ENCODE data around the gene SANBR. TPM values are rescaled to one million over a fixed set of nuclear protein-coding genes. Genes with fewer than 3 reads are reported as not detected.

The SANBR gene
- total and polyA plus RNA-seq, 2 of the 13 experiments (the other 11 are each of a cell fraction or from before 2014, with no cell fraction given) = 9.8 to 20.9 TPM

DNA sequence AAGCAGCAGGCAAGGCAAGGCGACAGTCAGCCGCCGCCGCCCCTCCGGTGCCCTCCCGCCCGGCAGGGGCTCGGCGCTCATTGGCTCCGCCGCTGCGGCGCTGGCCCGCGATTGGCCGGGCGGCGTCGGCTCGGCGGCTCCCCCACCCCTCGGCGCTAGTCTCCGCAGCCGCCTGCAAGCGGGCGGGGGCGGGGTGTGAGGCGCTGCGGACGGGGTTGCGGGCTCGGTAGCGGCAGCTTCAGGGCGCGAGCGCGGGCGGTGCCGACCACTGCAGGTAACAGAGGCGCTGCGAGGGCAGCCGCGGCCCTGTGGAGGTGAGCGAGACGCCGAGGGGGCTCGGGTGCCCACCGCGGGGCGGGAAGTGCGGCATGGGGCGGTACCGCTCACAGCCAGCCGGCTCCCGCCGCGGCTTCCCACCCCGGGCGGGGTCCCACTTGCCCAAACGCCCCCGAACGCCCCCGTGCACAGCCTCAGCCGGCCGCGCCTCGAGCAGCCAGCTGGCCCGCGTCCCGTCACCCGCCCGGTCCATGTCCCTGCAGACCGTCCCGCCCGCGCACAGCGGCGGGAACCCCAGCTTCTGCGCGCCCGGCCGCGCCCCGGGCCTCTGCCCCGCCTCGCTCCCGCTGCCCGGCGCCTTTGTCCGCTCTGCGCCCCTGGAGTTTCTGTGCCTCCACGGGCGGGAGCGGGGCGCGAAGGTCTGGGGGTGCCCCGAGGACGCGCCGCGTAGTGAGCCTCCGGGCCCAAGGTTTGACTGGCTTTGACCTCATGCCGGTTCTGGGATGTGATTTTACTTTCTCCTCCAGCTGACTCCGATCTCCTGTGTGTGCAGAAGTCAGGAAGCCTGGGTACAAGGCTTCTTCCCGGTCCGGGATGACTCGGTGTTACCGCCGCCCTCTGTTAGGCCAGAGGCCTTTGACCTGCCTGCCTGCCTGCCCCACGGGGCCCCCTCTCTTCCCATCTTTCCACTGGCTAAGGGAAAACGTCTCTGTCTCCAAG, at the start of gene SANBR (continued):
- TF ChIP-seq, protein P1, sequence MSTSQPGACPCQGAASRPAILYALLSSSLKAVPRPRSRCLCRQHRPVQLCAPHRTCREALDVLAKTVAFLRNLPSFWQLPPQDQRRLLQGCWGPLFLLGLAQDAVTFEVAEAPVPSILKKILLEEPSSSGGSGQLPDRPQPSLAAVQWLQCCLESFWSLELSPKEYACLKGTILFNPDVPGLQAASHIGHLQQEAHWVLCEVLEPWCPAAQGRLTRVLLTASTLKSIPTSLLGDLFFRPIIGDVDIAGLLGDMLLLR (CRISPR knock-in tag; IDR thresholded peaks at IDR 0.05) = peak; percentile 73
- TF ChIP-seq YEATS2 (CRISPR knock-in tag; IDR thresholded peaks at IDR 0.05; ENCODE audit: borderline replicate concordance) = no peak
- TF ChIP-seq, protein P2, sequence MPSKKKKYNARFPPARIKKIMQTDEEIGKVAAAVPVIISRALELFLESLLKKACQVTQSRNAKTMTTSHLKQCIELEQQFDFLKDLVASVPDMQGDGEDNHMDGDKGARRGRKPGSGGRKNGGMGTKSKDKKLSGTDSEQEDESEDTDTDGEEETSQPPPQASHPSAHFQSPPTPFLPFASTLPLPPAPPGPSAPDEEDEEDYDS (CRISPR knock-in tag; IDR thresholded peaks at IDR 0.05) = peak; percentile 61; the same call in 1 of the 2 replicates
- TF ChIP-seq, protein P3, sequence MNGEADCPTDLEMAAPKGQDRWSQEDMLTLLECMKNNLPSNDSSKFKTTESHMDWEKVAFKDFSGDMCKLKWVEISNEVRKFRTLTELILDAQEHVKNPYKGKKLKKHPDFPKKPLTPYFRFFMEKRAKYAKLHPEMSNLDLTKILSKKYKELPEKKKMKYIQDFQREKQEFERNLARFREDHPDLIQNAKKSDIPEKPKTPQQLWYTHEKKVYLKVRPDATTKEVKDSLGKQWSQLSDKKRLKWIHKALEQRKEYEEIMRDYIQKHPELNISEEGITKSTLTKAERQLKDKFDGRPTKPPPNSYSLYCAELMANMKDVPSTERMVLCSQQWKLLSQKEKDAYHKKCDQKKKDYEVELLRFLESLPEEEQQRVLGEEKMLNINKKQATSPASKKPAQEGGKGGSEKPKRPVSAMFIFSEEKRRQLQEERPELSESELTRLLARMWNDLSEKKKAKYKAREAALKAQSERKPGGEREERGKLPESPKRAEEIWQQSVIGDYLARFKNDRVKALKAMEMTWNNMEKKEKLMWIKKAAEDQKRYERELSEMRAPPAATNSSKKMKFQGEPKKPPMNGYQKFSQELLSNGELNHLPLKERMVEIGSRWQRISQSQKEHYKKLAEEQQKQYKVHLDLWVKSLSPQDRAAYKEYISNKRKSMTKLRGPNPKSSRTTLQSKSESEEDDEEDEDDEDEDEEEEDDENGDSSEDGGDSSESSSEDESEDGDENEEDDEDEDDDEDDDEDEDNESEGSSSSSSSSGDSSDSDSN (CRISPR knock-in tag; IDR thresholded peaks at IDR 0.05) = peak; percentile 89
- peak; percentile 27; the same call in 1 of the 2 replicates for TF ChIP-seq HDAC1 (CRISPR knock-in tag; IDR thresholded peaks at IDR 0.05)
- peak; percentile 84 for TF ChIP-seq PHF21A (CRISPR knock-in tag; IDR thresholded peaks at IDR 0.05)
- peak; percentile 95; the same call in 1 of the 2 replicates for TF ChIP-seq HOXA9 (CRISPR knock-in tag; IDR thresholded peaks at IDR 0.05; ENCODE audit: borderline replicate concordance)
- TF ChIP-seq ZMYM4 (CRISPR knock-in tag; IDR thresholded peaks at IDR 0.05) = peak; percentile 95
- peak; percentile 76; the same call in 1 of the 2 replicates for TF ChIP-seq MTF2 (CRISPR knock-in tag; IDR thresholded peaks at IDR 0.05; ENCODE audit: borderline replicate concordance)
- TF ChIP-seq JUN (CRISPR knock-in tag; IDR thresholded peaks at IDR 0.05) = no peak; the same call in 1 of the 2 replicates
- TF ChIP-seq, protein P4, sequence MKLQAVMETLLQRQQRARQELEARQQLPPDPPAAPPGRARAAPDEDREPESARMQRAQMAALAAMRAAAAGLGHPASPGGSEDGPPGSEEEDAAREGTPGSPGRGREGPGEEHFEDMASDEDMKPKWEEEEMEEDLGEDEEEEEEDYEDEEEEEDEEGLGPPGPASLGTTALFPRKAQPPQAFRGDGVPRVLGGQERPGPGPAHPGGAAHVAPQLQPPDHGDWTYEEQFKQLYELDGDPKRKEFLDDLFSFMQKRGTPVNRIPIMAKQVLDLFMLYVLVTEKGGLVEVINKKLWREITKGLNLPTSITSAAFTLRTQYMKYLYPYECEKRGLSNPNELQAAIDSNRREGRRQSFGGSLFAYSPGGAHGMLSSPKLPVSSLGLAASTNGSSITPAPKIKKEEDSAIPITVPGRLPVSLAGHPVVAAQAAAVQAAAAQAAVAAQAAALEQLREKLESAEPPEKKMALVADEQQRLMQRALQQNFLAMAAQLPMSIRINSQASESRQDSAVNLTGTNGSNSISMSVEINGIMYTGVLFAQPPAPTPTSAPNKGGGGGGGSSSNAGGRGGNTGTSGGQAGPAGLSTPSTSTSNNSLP (IDR thresholded peaks at IDR 0.05; ENCODE audit: low read depth, low read length) = peak; percentile 3; the same call in 1 of the 2 replicates
- peak; percentile 85 for TF ChIP-seq ZNF605 (CRISPR knock-in tag; IDR thresholded peaks at IDR 0.05)
- TF ChIP-seq HNF4G (IDR thresholded peaks at IDR 0.05; ENCODE audit: borderline replicate concordance, low read depth, low read length) = peak; percentile 40; the same call in 1 of the 2 replicates
- peak; percentile 65 for TF ChIP-seq HNF4G (CRISPR knock-in tag; IDR thresholded peaks at IDR 0.05; ENCODE audit: borderline replicate concordance, low read depth)
- TF ChIP-seq, protein P5, sequence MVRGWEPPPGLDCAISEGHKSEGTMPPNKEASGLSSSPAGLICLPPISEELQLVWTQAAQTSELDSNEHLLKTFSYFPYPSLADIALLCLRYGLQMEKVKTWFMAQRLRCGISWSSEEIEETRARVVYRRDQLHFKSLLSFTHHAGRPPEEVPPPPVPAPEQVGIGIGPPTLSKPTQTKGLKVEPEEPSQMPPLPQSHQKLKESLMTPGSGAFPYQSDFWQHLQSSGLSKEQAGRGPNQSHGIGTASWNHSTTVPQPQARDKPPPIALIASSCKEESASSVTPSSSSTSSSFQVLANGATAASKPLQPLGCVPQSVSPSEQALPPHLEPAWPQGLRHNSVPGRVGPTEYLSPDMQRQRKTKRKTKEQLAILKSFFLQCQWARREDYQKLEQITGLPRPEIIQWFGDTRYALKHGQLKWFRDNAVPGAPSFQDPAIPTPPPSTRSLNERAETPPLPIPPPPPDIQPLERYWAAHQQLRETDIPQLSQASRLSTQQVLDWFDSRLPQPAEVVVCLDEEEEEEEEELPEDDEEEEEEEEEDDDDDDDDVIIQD (CRISPR knock-in tag; IDR thresholded peaks at IDR 0.05; ENCODE audit: low read depth) = 0 out of 2 replicates have a peak, but pooled peaks have one; percentile 19
- TF ChIP-seq NR2C2 (CRISPR knock-in tag; IDR thresholded peaks at IDR 0.05; ENCODE audit: borderline replicate concordance) = peak; percentile 54
- peak; percentile 67 for TF ChIP-seq HNRNPK (IDR thresholded peaks at IDR 0.05; ENCODE audit: low read depth, low read length, poor library complexity, severe bottlenecking)
- TF ChIP-seq FOSL2 (CRISPR knock-in tag; IDR thresholded peaks at IDR 0.05) = peak; percentile 45
- TF ChIP-seq, protein P6, sequence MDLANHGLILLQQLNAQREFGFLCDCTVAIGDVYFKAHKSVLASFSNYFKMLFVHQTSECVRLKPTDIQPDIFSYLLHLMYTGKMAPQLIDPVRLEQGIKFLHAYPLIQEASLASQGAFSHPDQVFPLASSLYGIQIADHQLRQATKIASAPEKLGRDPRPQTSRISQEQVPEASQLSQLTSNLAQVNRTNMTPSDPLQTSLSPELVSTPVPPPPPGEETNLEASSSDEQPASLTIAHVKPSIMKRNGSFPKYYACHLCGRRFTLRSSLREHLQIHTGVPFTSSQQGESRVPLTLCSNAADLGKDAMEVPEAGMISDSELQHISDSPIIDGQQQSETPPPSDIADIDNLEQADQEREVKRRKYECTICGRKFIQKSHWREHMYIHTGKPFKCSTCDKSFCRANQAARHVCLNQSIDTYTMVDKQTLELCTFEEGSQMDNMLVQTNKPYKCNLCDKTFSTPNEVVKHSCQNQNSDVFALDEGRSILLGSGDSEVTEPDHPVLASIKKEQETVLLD (CRISPR knock-in tag; IDR thresholded peaks at IDR 0.05; ENCODE audit: low read depth) = peak; percentile 91
